Hepatic stellate cell (primary cell): ENCODE results near the gene TXK.

Source experiments
- DNase-seq: peaks from one replicate; pipeline ENCODE4 v3.0.0; 2011; ENCODE audit warnings: low spot score

TXK gene

DNA sequence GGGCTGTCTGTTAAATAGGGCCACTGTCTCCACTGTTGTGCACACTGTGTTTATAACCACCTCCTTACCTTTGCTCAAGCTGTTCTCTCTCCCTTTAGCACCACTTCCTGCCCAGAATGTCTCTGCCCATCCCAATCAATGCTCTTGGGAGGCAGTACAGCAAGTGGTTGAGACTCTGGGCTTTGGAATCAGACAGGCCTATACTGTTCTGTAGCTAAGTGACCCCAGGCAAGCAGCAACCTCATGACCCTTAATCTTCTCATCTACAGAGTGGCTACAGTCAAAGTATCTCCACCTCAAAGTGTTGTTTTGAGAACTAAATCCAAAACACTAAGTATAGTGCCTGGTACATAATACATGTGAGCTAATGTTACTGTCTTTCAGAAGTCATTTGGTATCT lies 3.8 kb upstream of the TXK start:
- DNase-seq = no peak

DNA sequence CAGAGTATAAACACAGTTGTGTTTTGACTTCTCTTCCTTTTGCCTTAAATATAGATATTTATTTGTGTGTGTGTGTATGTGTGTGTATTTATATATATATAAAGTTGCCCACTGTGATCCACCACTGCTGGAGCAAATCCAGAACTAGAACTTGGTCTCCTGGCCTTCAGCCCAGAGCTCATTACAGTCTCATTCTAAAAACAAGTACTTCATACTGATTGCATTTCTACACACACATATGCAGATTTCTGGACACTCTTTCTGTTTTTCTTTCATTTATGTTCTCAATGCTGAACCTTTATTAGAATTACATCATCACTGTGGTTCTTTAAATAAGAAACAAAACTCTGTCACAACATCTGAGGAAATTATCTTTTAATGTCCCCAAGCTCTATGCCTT lies 381 bp downstream of the TXK start:
- DNase-seq = no peak

DNA sequence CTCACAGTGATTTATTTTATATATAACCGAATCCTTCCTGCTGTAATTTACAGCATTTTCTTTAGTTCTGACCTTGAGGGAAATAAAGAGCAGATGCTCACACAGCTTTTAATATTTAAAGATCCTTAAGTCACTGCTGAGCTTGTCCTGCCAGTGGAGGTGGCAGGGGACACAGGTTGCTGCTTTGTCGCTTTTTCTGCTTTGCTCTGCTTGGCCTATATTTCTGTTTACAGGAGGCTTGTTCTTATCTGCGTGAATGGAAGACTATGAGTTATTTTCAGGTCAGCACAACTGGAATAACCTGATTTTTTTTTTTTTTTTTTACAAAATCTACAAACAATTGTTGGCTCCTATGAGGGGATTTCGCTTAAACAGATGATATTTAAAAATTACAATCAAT lies 2.3 kb downstream of the TXK start:
- DNase-seq = no peak

DNA sequence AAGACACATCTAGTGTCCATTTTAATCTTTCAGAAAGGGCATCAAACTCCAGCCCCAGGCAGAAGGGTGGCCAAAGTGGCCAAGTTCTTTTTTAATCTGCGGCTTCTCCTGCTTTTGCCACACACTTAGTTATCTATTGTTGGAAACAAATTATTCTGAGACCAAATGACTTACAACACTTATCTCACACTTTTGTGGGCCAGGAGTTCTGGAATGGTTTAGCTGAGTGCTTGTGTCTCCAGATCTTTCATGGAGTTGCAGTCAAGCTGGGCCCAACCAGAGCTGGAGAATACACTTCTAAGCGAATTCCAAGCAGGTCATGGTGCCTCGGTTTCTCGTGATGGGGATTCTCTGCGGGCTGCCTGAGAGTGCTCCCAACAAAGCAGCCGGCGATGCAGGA lies 4.0 kb downstream of the TXK start:
- DNase-seq = no peak

DNA sequence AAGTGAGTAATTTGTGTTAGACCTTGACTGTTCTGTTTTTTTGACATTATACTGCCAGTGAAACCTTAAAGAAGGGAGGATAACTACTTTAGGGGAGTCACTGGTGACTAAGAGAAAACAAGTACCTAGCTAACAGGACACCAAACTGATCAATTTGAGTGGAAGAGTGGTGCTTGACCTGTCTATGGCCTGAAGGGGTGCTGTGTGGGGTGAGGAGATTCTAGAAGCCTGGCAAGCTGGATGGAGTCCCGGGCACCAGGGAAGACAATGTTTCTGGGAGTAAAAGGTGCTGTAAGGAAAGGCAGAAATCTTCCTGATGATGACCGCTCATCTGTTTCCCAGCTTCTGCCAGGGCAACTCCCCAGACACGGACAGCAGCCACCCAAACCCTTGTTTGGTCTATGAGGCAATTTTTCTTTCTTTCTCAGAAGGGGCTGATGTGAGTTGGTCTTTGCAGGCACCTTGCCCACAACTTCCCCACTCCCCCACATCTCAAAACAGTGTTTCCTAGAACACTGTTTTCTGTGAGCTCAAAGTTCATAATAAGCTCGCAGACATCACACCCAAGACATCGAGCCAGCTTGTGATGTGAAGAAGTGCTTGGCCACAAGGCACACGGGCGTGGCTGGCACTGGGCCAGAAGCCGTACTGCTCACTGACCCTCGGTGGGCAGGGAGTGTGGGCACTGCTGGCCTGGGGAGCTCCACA lies 4.6 kb downstream of the TXK start:
- DNase-seq = no peak

DNA sequence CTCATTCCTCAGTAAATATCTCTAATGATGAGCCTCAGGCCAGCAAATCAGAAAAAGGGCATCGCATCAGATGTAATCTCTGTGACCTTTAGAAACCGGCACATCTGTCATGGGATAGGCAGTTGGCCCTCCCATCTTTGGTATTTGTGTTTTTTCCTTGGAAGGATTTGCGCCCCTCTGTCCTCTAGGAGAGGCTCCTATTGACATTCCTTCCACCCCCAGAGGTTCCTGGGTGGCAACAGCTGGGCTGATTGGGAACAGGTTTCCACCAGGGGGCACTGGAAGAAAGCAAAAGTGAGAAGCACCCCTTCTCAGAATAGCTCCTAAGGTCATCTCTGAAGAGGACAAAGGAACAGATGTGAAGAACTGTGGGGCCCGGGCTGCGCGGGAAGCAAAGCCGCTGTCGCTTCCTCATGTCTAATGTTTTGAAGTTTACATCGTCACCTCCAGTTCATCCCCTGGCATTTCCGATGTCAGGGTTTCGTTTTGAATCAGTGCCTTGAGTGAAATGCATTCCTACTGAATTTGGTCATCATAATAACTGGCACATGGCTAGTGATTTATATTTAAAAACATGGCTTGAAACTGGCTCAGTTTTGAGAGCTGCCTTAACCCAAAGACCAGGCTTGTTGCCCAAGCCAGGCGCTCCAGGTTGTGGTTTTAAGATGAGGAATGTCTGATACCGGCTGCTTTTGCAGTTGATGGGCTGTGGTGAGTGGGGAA lies 6.2 kb downstream of the TXK start:
- peak; percentile 74 for DNase-seq

DNA sequence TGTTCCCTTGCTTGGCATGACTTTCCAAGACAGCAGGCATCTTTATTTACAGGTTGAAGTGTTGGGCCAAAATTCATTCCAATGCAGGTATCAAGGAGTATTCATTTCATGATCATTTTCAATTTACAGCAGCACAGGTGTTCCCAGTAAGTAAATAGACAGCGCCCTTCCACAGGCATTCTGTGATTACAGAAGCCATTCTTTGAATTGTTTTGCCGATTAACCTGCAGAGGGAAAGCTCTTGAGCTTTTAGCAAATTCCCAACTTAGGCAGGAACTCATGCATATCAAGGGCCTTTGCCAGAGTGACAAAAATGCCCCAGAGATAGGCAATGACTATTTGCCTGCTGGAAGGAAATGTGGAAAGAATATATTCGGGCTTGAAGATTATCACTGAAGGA lies 6.8 kb downstream of the TXK start:
- DNase-seq = no peak

DNA sequence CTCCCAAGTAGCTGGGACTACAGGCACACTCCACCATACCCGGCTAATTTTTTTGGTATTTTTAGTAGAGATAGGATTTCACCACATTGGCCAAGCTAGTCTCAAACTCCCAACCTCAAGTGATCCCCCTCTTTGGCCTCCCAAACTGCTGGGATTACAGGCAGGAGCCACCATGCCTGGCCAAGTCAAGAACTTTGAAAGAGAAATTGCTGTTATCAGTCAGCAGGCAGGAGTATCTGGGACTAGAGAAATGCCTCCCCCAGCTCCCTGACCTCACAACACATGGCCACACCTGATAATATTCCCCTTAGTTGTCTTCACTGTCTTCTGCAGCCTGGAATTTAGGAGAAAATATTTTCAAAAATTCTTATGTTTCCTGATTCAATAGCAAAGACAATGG lies 7.4 kb downstream of the TXK start:
- no peak for DNase-seq

DNA sequence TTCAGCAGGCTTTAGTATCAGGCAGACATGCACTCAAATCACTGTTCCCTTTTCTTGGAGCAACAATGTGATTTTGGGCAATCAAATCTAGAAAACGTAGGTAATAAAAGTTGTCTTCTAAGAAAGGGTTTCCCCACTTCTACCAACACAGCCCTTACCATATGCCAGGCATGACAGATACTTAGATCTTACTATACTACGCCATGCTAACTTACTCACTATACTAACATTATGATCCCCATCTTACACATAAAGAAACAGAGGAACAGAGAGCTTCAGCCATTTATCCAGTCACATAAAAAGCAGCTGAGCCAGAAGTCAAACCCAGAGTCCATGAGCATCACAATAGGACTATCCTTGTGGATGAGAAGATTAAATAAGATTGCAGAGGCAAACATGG lies 9.2 kb downstream of the TXK start:
- no peak for DNase-seq

DNA sequence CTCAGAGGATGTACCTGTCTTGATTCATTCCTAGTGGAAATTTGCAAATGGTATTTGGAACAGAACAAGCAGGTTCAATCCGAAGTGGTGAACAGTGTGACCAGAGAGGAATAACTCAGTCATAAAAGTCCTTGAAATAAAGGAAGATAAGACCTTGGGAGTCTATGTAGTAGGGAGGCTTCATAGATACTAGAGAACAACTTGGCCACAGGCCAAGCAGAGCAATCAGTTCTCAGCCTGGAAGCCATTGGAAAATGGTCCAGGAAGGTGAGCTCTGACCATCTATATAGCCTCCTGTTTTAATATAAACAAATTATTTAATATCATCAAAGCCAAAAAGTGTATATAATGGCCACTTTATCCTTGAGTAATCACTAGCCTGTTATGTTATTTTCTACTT lies 11.3 kb downstream of the TXK start:
- no peak for DNase-seq

DNA sequence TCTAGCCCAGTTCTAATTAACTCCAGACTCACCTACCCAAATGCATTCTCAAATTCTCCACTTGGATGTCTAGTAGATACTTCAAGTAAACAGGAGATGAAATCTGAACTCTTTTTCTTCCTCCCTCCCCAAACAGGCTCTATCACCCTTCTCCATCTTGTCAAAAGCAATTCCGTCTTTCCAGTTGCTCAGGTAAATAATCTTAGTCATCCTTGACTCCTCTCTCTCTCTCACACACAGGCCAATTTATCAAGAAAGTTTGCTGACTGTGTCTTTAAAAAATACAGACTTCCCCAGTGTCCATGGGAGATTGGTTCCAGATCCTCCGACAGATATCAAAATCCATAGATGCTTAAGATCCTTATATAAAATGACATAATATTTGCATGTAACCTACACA lies 12.9 kb downstream of the TXK start:
- no peak for DNase-seq

DNA sequence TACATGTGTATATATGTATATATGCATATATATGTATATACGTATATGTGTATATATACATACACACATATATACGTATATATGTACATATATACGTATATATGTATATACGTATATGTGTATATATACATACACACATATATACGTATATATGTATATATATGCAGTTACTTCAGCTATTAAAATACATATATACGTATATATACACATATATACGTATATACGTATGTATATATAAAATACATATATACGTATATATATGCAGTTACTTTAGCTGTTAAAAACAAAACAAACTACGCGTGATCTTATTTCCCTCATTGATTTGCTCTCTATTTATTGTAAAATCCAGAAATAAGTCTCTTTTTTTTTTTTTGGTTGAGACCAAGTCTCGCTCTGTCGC lies 13.9 kb downstream of the TXK start:
- no peak for DNase-seq

DNA sequence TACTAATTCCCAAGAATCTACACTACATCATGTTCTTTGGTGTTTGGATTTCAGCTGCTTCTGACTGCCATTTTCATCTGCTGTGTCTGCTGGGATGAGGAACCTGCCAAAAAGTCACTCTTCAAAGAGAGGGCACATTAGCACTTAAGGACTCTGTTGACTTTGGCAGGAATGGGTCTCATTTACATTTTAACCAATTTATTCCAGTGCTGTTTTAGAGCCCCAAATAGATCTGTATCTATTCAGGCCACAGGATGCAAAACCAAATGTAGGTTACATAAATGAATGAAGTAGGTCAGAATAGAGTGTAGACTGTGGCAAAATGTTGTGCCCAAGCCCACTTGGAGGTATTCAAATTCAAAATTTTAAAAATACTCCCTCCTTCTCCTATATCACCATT lies 14.4 kb downstream of the TXK start:
- no peak for DNase-seq

DNA sequence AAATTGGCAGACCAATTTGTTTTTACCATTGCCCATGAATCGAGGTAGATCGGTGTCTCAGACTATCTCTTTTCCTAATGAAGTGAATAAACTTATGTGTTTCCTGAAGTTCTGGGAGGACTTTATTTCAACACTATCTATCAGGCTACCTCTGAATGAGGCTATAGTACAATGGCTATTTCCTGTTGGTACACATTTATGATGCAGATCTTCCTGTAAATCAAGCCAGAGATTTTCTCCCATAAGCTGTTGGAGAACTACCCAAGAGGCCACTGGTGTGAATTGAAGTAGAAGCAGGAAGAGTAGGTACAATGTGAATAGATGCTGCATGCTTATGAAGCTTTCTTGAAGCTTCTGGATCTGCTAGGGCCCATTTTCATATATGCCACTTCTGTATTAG lies 16.0 kb downstream of the TXK start:
- DNase-seq = no peak

DNA sequence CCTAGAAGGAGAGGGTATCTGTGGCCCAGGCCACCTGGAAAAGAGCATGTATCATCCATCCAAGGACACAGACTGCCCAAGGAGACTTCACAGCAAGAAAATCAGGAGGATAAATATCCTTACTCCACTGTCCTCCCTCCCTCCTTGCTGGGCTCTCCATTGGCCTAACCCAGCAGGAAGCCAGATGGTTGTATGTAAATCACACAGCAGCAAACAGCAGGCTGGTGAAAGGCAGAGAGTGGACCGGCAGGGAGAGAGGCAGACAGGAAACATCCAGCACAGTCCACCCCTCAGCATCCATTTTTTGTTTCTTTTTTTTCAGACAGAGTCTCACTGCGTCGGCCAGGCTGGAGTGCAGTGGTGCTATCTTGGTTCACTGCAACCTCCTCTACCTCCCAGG lies 17.5 kb downstream of the TXK start:
- no peak for DNase-seq

DNA sequence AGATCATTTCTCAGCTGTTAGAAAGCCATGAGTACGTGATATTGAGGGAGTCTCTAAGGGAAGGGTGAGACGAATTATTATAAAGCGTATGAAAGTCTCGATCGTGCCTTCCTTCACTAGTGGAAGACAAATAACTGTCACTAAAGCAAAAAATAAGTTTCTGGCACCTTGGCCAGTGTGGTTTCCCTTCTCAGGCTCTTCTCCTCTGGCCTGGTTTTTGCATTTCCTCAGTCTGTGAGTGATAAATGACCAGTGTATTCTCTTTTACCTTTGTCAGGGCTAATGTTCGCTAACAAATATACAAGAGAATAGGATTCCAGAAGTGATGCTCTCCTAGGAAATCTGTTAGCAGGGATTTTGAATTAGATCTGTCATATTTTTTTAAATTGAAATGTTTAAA lies 19.6 kb downstream of the TXK start:
- DNase-seq = no peak

DNA sequence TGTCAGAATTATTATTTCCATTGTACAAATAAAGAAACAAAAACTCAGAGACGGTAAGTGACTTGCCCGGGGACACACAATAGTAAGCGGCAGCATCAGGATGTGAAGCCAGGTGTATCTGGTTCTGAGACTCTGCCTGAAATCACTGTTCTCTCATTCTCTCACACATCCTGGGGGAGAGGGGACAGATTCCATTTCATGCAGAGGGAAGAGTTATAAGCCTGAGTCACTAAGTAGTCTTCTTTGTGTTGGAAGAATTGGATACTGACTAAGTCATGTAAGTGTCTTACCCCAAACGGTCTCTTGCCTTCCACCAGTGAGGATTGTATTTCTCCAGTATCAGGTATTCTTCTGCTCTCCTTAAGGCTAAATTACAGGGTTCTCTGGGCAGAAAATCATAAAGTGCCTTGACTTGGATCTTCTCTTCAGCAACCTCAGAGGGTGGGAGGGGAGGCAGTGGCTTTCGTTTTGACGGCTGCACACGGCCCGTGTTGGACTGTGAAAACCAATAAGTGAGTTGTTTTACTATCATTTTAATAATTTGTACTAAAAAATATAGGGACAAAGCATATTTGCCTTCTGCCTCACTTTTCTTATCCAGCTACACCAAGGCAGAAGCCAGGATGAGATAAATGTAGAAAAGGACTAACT lies 21.9 kb downstream of the TXK start:
- DNase-seq = no peak

DNA sequence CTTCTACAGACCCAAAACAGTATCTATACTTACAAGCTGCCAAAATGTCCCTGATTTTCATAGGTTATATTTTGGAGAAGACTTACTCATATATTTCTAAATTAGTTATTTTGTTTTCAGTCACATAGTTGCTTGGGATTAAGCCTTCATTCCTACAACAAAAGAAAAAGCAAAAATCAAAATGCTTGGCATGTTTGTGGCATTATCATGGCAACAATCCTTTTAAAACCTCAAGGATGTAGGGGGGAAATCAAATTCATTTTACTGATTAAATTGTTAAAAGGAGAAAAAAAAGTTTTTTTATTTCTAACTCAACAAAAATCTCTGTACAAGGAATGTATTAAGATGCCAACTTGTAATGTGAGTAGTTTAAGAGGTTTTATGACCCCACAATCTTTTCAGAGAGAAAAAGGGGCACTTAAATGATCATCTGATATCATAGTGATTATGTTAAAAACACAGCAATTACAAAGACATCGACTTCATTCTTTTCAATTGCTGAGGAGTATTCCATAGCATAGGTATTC lies 23.5 kb downstream of the TXK start:
- no peak for DNase-seq

DNA sequence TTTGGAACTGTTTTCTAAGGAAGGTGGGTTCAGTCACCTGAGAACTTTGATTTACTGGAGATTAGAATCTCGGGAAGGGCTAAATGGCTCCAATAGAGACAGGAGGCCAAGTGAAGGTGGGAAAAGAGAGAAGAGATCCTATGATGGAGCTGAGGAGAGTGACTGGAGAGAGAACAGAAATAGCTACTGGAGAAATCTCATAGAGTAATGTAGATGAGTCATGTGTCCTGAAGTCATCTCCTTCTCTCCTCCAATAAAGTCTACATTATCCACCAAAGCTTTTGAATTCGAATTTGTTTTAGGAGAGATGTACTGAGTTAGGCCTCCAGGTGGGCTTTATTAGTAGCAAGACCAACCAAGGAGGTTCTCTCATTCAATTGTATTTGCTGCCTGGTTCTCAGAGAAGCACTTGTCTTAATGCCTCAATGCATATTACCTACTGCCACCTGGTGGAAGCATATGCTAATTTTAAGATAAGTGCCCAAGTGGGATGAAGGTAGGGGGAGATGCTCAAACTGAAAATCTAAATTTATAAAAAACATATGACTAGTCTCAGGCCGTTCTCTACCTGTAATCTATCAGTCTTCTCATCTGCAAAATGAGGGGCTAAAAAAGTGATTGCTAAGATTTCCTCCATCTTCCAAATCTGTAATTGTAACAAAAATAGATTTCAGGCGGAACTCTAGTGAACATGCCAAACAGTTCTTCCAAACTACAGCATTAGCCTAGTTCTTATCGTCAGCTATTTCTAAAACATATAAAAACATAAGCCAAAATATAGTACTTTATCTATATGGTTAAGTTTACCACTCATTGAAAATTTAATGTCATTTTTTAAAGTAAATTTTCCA lies 24.4 kb downstream of the TXK start:
- DNase-seq = peak; percentile 26

DNA sequence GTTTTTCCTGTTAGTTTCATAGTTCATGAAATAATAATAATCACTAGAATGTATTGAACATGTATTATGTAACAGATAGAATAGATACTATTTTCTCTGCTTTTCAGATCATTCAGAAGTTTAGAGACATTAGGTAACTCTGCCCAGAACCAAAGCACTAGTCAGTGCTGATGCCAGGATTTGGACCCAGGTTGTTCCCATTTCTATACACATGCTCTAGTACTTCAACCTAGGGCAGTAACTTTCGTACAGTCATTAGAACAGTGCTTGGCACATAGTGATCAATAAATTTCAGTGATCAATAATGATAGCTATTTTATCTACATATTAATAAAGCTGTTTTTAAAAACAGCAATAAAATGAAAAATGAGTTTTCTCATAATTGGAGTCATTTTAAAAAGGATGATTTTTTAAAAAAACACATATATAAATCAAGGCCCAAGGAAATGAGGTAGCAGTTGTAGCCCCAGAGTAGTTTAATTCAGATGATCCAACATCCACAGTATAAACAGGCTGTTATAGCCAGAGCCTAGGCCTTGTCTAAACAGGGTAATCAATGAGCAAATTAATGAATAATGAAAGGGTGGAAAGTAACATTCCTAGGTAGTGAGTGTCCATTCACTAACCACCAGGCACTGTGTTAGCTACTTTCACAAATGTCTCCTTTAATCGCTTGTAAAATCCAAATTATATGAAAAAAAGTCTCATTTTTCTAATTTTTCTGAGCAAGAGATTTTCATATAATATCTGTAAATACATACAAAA lies 25.6 kb downstream of the TXK start:
- no peak for DNase-seq

DNA sequence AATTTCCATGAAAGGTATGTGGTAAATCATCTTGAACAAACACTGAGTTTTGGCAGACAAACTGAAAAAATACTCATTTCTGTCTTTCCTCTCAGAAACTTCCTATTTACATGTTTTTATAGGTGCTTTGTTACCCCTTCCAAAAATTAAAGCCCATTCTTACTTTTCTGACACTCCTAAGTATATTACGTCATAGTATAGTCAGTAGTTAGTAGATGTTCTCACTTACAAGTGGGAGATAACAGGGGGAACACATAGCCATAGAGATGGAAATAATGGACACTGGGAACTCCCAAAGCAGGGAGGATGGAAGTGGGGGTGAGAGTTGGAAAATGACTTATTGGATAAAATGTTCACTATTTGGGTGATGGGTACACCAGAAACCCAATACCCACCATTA lies 28.8 kb downstream of the TXK start:
- no peak for DNase-seq
